GM19023 (cell line): Measurements from ENCODE around the gene FASTK.
"Not testable (repeated sequence)": the region's sequence is repeated elsewhere in the genome, so short reads cannot be mapped to it uniquely, and the experiment has no call there.

ENCODE experiments used
- ATAC-seq: cut with Tn5 transposase; IDR thresholded peaks from one replicate; pipeline ENCODE4 v1.9.1; 2021; ENCODE audit warnings: mild to moderate bottlenecking, moderate library complexity; ENCODE audit not compliant: unreplicated experiment

The FASTK gene

GRCh38 chr7:151053751-151054150 is 26.9 kb downstream of the FASTK start:
- ATAC-seq, result no peak

GRCh38 chr7:151053096-151053495 is 27.5 kb downstream of the FASTK start:
- no peak for ATAC-seq

- no peak for ATAC-seq
These were observed 29.5 kb downstream of the FASTK start for GRCh38 chr7:151051108-151051507.

GRCh38 chr7:151048911-151049463 is 31.6 kb downstream of the FASTK start:
- ATAC-seq, result no peak

GRCh38 chr7:151047976-151048815 is 32.4 kb downstream of the FASTK start, which contains the start of gene ASIC3:
TSS of gene ASIC3 (plus strand) at chr7:151048531. CDS start at chr7:151048886, 355 bp downstream.
- no peak for ATAC-seq

- ATAC-seq, result no peak
These were observed 33.7 kb downstream of the FASTK start for GRCh38 chr7:151046603-151047573.

GRCh38 chr7:151045967-151046366 is 34.6 kb downstream of the FASTK start:
- ATAC-seq, result no peak

GRCh38 chr7:151045262-151045661 is 35.3 kb downstream of the FASTK start:
- ATAC-seq, result no peak

GRCh38 chr7:151043959-151044358 is 36.6 kb downstream of the FASTK start:
- ATAC-seq, result no peak

GRCh38 chr7:151043449-151043848 is 37.2 kb downstream of the FASTK start:
- not testable (repeated sequence) for ATAC-seq

- no peak for ATAC-seq
These were observed 39.8 kb downstream of the FASTK start for GRCh38 chr7:151040616-151041375.

GRCh38 chr7:151039850-151040548 is 40.6 kb downstream of the FASTK start:
- no peak for ATAC-seq

- no peak for ATAC-seq
These were observed 41.4 kb downstream of the FASTK start for GRCh38 chr7:151038951-151039849.

GRCh38 chr7:151035902-151036301 is 44.7 kb downstream of the FASTK start:
- no peak for ATAC-seq

- ATAC-seq, result no peak
These were observed 45.4 kb downstream of the FASTK start for GRCh38 chr7:151035026-151035717.

GRCh38 chr7:151034312-151035025 is 46.1 kb downstream of the FASTK start:
- no peak for ATAC-seq

GRCh38 chr7:151033864-151034249 is 46.8 kb downstream of the FASTK start:
- ATAC-seq, result no peak
